H1 (cell line): Measurements from ENCODE around the gene C2orf78. TPM values are rescaled to one million over a fixed set of nuclear protein-coding genes. Genes with fewer than 3 reads are reported as not detected.

ENCODE experiments used
- CTCF ChIA-PET: fragments of 300-600 bp; sonication (Branson Sonifier 250); formaldehyde crosslinking; loops from one replicate; lab custom pipeline; 2021; ENCODE audit not compliant: partially characterized antibody; lab: Charles Lee
- POLR2A ChIA-PET: fragments of 300-600 bp; sonication (Branson Sonifier 250); formaldehyde crosslinking; loops from one replicate; lab custom pipeline; 2021; ENCODE audit warnings: inconsistent platforms; ENCODE audit not compliant: partially characterized antibody; lab: Charles Lee
- DNase-seq, 2 experiments: peaks; one replicate each; pipeline versions ENCODE4 v3.0.0 to v3.0.0-alpha.2; 2010 to 2022; ENCODE audit warnings: low spot score in 2 of 2, low read depth in 1 of 2, mixed read lengths in 1 of 2
- FAIRE-seq: peaks from 2 replicates; lab custom pipeline; 2011; peaks lifted over from hg19 to GRCh38; lab: Jason Lieb, UNC
- H2AFZ ChIP-seq: 2 replicates; pipeline ENCODE4 v1.8.1; 2012; ENCODE audit warnings: low read length, inconsistent platforms
- H2AK5ac ChIP-seq: 2 replicates; pipeline ENCODE4 v1.6.1; 2013; ENCODE audit warnings: low read depth, low read length
- H2BK120ac ChIP-seq: replicated peaks from 2 replicates; pipeline ENCODE3; 2013; ENCODE audit warnings: low read depth, low read length, inconsistent platforms
- H2BK12ac ChIP-seq: 2 replicates; pipeline ENCODE4 v1.6.1; 2013; ENCODE audit warnings: low read depth, low read length
- H2BK15ac ChIP-seq: 2 replicates; pipeline ENCODE4 v1.6.1; 2013; ENCODE audit warnings: low read length
- H2BK20ac ChIP-seq: 2 replicates; pipeline ENCODE4 v1.6.1; 2013; ENCODE audit warnings: low read length
- H2BK5ac ChIP-seq: 2 replicates; pipeline ENCODE4 v1.6.1; 2013; ENCODE audit warnings: low read depth, low read length
- H3K14ac ChIP-seq: 2 replicates; pipeline ENCODE4 v1.6.1; 2013; ENCODE audit warnings: inconsistent platforms; ENCODE audit not compliant: insufficient read length
- H3K18ac ChIP-seq: 2 replicates; pipeline ENCODE4 v1.6.1; 2013; ENCODE audit warnings: low read length; ENCODE audit errors: extremely low read depth
- H3K23ac ChIP-seq: 2 replicates; pipeline ENCODE4 v1.6.1; 2013; ENCODE audit warnings: inconsistent platforms; ENCODE audit not compliant: insufficient read length
- H3K23me2 ChIP-seq: 2 replicates; pipeline ENCODE4 v1.6.1; 2013; ENCODE audit warnings: low read depth, low read length
- H3K27ac ChIP-seq: 2 replicates; pipeline ENCODE4 v1.6.1; 2011; ENCODE audit warnings: low read depth, low read length, inconsistent platforms
- H3K27me3 ChIP-seq, 4 experiments: replicated peaks in 1 of 4; 1 replicate in 1 of 4; 2 replicates in 3 of 4; pipeline versions ENCODE4 v1.6.1 to v1.8.1; 2011 to 2013; ENCODE audit warnings: low read length in 3 of 4, mild to moderate bottlenecking in 3 of 4, inconsistent platforms in 2 of 4, mixed read lengths in 2 of 4, moderate library complexity in 1 of 4; ENCODE audit not compliant: control insufficient read depth in 3 of 4, insufficient read depth in 3 of 4; ENCODE audit errors: extremely low read depth in 1 of 4
- H3K36me3 ChIP-seq, 4 experiments: 2 replicates each; pipeline versions ENCODE4 v1.6.1 to v1.8.1; 2011 to 2013; ENCODE audit warnings: mild to moderate bottlenecking in 4 of 4, low read length in 3 of 4, moderate library complexity in 2 of 4, control low read depth in 1 of 4, inconsistent platforms in 1 of 4; ENCODE audit not compliant: insufficient read depth in 4 of 4, control insufficient read depth in 2 of 4
- H3K4ac ChIP-seq: replicated peaks from 2 replicates; pipeline ENCODE3; 2013; ENCODE audit warnings: low read length, low read depth, mixed read lengths, inconsistent platforms; ENCODE audit not compliant: insufficient read length
- H3K4me1 ChIP-seq, 4 experiments: replicated peaks in 1 of 4; 1 replicate in 1 of 4; 2 replicates in 3 of 4; pipeline versions ENCODE4 v1.6.1 to v1.8.1; 2011 to 2013; ENCODE audit warnings: low read length in 3 of 4, inconsistent platforms in 2 of 4, mixed read lengths in 1 of 4; ENCODE audit not compliant: insufficient read depth in 4 of 4, control insufficient read depth in 3 of 4
- H3K4me2 ChIP-seq, 2 experiments: 2 replicates each; pipeline versions ENCODE4 v1.6.1 to v1.8.1; 2011 to 2013; ENCODE audit warnings: low read depth in 2 of 2, low read length in 2 of 2, control low read depth in 1 of 2, inconsistent platforms in 1 of 2, mild to moderate bottlenecking in 1 of 2; ENCODE audit not compliant: insufficient read depth in 1 of 2
- H3K4me3 ChIP-seq, 4 experiments: fragments of 200-600, 300-600 bp in 1 of 4; sonication (generic), shearing (Covaris generic), sonication (Bioruptor Twin) in 1 of 4; 2 replicates each; pipeline versions ENCODE4 v1.5.1 to v1.8.1; 2011 to 2016; ENCODE audit warnings: low read length in 4 of 4, low read depth in 3 of 4, control low read depth in 2 of 4, inconsistent platforms in 2 of 4, mild to moderate bottlenecking in 2 of 4, mixed read lengths in 1 of 4, moderate library complexity in 1 of 4; ENCODE audit not compliant: insufficient read depth in 2 of 4; ENCODE audit errors: extremely low read depth in 1 of 4
- H3K56ac ChIP-seq: replicated peaks from 2 replicates; pipeline ENCODE3; 2013; ENCODE audit warnings: low read depth, mild to moderate bottlenecking, mixed read lengths, low read length, inconsistent platforms; ENCODE audit not compliant: insufficient read length
- H3K79me1 ChIP-seq: 2 replicates; pipeline ENCODE4 v1.6.1; 2013; ENCODE audit warnings: low read depth, low read length, control low read depth
- H3K79me2 ChIP-seq, 2 experiments: 2 replicates each; pipeline versions ENCODE4 v1.6.1 to v1.8.1; 2012 to 2013; ENCODE audit warnings: low read length in 2 of 2, mild to moderate bottlenecking in 2 of 2, inconsistent platforms in 1 of 2; ENCODE audit not compliant: insufficient read depth in 2 of 2, control insufficient read depth in 1 of 2
- H3K9ac ChIP-seq, 4 experiments: replicated peaks in 1 of 4; 1 replicate in 1 of 4; 2 replicates in 3 of 4; pipeline versions ENCODE4 v1.6.1 to v1.8.1; 2011 to 2013; ENCODE audit warnings: low read depth in 3 of 4, low read length in 3 of 4, control low read depth in 2 of 4, mild to moderate bottlenecking in 2 of 4, moderate library complexity in 2 of 4, inconsistent platforms in 1 of 4; ENCODE audit errors: extremely low read depth in 1 of 4
- H3K9me3 ChIP-seq, 2 experiments: 2 replicates each; pipeline versions ENCODE4 v1.6.1 to v1.8.1; 2012 to 2013; ENCODE audit warnings: mild to moderate bottlenecking in 2 of 2, moderate library complexity in 2 of 2, control low read depth in 1 of 2, inconsistent platforms in 1 of 2, low read depth in 1 of 2, low read length in 1 of 2, mixed read lengths in 1 of 2; ENCODE audit not compliant: insufficient read depth in 2 of 2
- H4K20me1 ChIP-seq, 2 experiments: replicated peaks in 1 of 2; 2 replicates each; pipeline versions ENCODE3 to v1.8.1; 2011 to 2013; ENCODE audit warnings: inconsistent platforms in 2 of 2, low read length in 2 of 2, mild to moderate bottlenecking in 1 of 2; ENCODE audit not compliant: insufficient read depth in 2 of 2, control insufficient read depth in 1 of 2
- H4K5ac ChIP-seq: 2 replicates; pipeline ENCODE4 v1.6.1; 2013; ENCODE audit warnings: low read length, low read depth, mixed read lengths, inconsistent platforms; ENCODE audit not compliant: insufficient read length
- H4K8ac ChIP-seq: 2 replicates; pipeline ENCODE4 v1.8.0; 2013; ENCODE audit warnings: mild to moderate bottlenecking, moderate library complexity, low read length, inconsistent platforms; ENCODE audit not compliant: insufficient read depth; ENCODE audit errors: extremely low read depth
- H4K91ac ChIP-seq: replicated peaks from 2 replicates; pipeline ENCODE3; 2013; ENCODE audit warnings: low read length, mixed read lengths, inconsistent platforms; ENCODE audit not compliant: insufficient read length
- ATF2 ChIP-seq: IDR thresholded peaks from 2 replicates; pipeline ENCODE4 v1.6.1; 2012; ENCODE audit warnings: low read length, inconsistent platforms
- CBX8 ChIP-seq: fragments of 300-800, 300-1000 bp; sonication (generic); IDR thresholded peaks from 2 replicates; pipeline ENCODE4 v1.7.1; 2016; ENCODE audit warnings: low read depth, low read length, borderline replicate concordance
- CREB1 ChIP-seq: IDR thresholded peaks from 2 replicates; pipeline ENCODE4 v1.6.1; 2012; ENCODE audit warnings: inconsistent platforms
- GABPA ChIP-seq: IDR thresholded peaks from 2 replicates; pipeline ENCODE4 v1.6.1; 2011; ENCODE audit warnings: mild to moderate bottlenecking, low read length, moderate library complexity, borderline replicate concordance; ENCODE audit not compliant: insufficient read depth
- KDM5A ChIP-seq: fragments of 200-600 bp; IDR thresholded peaks from 2 replicates; pipeline ENCODE4 v1.7.1; 2012; ENCODE audit warnings: mild to moderate bottlenecking, low read length, inconsistent platforms, mixed read lengths
- RBBP5 ChIP-seq: IDR thresholded peaks from 2 replicates; pipeline ENCODE4 v1.7.1; 2012; ENCODE audit warnings: low read depth, mild to moderate bottlenecking, inconsistent platforms, low read length, moderate library complexity, borderline replicate concordance
- RFX5 ChIP-seq: IDR thresholded peaks from 2 replicates; pipeline ENCODE4 v1.6.1; 2011; ENCODE audit warnings: low read depth, low read length, improper control_type of control experiment, borderline replicate concordance
- SP1 ChIP-seq: IDR thresholded peaks from 2 replicates; pipeline ENCODE4 v1.6.1; 2011; ENCODE audit warnings: low read depth, low read length
- SRF ChIP-seq: IDR thresholded peaks from 2 replicates; pipeline ENCODE4 v1.6.1; 2011; ENCODE audit warnings: mild to moderate bottlenecking, low read depth, low read length, moderate library complexity
- SUZ12 ChIP-seq: fragments of 200-600 bp; sonication (generic); IDR thresholded peaks from 2 replicates; pipeline ENCODE4 v1.6.1; 2012; ENCODE audit warnings: mild to moderate bottlenecking, inconsistent platforms, low read length, moderate library complexity, mixed read lengths
- TAF7 ChIP-seq: optimal IDR thresholded peaks from 2 replicates; pipeline ENCODE3; 2011; ENCODE audit warnings: low read depth, mild to moderate bottlenecking, inconsistent platforms, low read length, moderate library complexity, borderline replicate concordance
- WGBS, 2 experiments: shearing (Covaris generic) in 1 of 2; methylation state at CpG; one replicate each; pipeline versions ENCODE4 v1.1.6 to v1.1.7; 2013 to 2015; ENCODE audit warnings: low lambda C conversion rate in 2 of 2, mixed read lengths in 2 of 2, inconsistent platforms in 1 of 2, low coverage in 1 of 2, missing lambda C conversion rate in 1 of 2; ENCODE audit not compliant: insufficient replicate concordance in 2 of 2, insufficient coverage in 1 of 2, insufficient read length in 1 of 2; ENCODE audit errors: extremely low coverage in 1 of 2, missing lambda C conversion rate in 1 of 2; 5-methylcytosine and 5-hydroxymethylcytosine counted together
- polyA plus RNA-seq, 7 experiments: library from polyadenylated mRNA; depleted of rRNA in 3 of 7; stranded (reverse) in 5 of 7; unstranded in 2 of 7; fragments of >200 nt in 5 of 7; fragments of 200-250 nt in 2 of 7; gene quantifications; 1 replicate in 5 of 7; 2 replicates in 1 of 7; 4 replicates in 1 of 7; pipeline versions ENCODE4 v1.2.1 to v1.2.3, GENCODE V29; 2011 to 2013; ENCODE audit warnings: missing spikeins in 2 of 7, mixed read lengths in 2 of 7
- total RNA-seq: library from RNA; stranded (reverse); fragmentation: NEBNext Ultra II Directional; extraction: Animal tissue kit (Norgen Biotek cat#: 25700); gene quantifications from 2 replicates; pipeline ENCODE4 v1.2.1, GENCODE V29; 2021

The C2orf78 gene
- total and polyA plus RNA-seq, 2 of the 8 experiments (the other 6 are each of a cell fraction or from before 2014, with no cell fraction given) = 0.39 to 0.89 TPM

DNA sequence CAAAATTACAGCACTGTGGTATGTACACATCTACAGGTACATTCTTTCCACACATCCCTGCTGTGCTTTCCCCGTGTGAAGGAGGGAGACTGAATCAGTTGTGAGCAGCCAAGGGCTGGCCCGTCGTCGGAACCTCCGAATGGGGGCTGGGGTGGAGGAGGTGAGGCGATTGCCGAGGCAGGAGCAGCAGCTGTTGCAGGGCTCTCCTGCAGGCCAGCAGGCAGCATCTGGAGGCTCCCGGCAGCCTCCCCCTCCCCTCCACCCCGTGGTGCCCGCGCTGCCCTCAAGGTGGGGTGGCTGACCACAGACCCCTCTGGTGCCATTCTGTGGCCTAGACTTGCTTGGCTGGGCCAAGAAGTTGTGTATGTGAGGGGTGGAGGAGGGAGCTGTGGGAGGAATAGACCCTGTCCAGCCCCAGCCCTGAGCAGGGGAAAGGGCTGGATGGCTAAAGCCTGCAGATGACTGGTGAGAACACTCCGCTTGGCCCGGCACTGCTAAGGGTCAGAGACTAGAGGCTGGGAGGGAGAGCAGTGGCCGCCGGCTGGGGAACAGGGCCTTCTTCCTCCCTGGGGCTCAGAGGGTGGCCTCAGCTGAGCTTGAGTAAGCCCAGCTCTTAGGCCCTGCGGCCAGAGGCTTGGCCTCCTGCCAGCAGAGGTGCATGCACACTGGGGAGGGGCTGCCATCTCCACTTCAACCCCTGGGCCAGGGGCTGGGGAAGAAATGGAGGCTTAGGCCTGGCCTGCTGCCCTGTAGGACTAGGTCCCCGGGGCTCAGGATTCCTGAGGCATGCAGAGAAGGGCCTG is 52.4 kb downstream of the C2orf78 start:
- 93% methylated on average over 16 of the region's 17 CpGs; no CpG with 5 or more reads in 1 of the 2 experiments for WGBS, 2 experiments
- Histone ChIP-seq H3K36me3 (peaks cover 0 to 30% (median 11%) of the 10 kb centered on the region in 4 experiments; a peak in 6 of 8 replicates), H3K23ac (no peak overlapping the region), H3K4me3 (no peak overlapping the region), H4K20me1 (peaks cover 2 to 4% of the 10 kb centered on the region in 2 experiments), H2BK120ac (no peak overlapping the region), H2BK20ac (no peak overlapping the region), H3K79me1 (peaks cover 3% of the 10 kb centered on the region; the same call in 1 of the 2 replicates), H4K5ac (no peak overlapping the region), H3K27me3 (no peaks in the 10 kb centered on the region), H2BK5ac (no peak overlapping the region), H2AFZ (no peak overlapping the region), H3K4ac (no peak overlapping the region), H2BK12ac (no peak overlapping the region), H3K9ac (no peak overlapping the region)
- CTCF ChIA-PET = interaction anchor here (1.2 kb wide), 1 partner anchor 12 kb away, joined by 3 read pairs; no protein-coding TSS in a partner anchor
- no peak for TF ChIP-seq RFX5
- no peak for TF ChIP-seq CBX8
- no peak for TF ChIP-seq GABPA
- no peak for TF ChIP-seq KDM5A
- TF ChIP-seq SUZ12 = no peak
- no peak for TF ChIP-seq TAF7
- no peak for TF ChIP-seq SP1
- no peak for TF ChIP-seq SRF
- TF ChIP-seq ATF2 = no peak
- no peak for TF ChIP-seq RBBP5
- TF ChIP-seq CREB1 = no peak
- TF ChIP-seq, all 59 proteins: peak for 0
- POLR2A ChIA-PET = no interaction called here
- no peak overlapping the region for H4K8ac ChIP-seq
- H3K18ac ChIP-seq = no peak overlapping the region
- H3K4me2 ChIP-seq = no peak overlapping the region
- FAIRE-seq (no peak), DNase-seq (no peak)
- no peaks in the 10 kb centered on the region for H3K4me1 ChIP-seq
- H3K9me3 ChIP-seq = no peaks in the 10 kb centered on the region
- H3K14ac ChIP-seq = no peak overlapping the region
- no peak overlapping the region for H4K91ac ChIP-seq
- H3K23me2 ChIP-seq = no peaks in the 10 kb centered on the region
- H3K56ac ChIP-seq = no peak overlapping the region
- H2BK15ac ChIP-seq = no peak overlapping the region
- no peak overlapping the region for H3K27ac ChIP-seq
- peaks cover 0 to 11% of the 10 kb centered on the region in 2 experiments; a peak in 1 of 4 replicates for H3K79me2 ChIP-seq
- H2AK5ac ChIP-seq = no peak overlapping the region
